ENCODE measurements around the gene MAML3.

Gene MAML3

DNA sequence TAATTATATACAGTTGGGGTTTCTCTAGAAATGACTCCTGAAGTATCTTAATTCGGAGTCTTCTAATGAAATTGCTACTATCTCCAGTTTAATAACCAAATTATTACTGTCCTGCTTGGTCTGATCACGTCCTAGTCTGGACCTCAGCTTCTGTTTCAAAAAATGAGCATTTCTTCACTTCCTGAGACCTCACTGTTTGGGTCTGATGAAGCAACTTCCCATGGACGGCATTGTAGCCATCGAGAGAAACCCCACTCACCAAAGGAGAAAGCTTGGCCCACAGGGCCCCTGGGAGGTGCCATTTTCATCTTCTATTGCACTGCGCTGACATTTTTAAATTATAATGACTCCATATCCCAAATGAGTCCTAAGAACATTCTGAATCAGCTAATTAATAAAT lies 310.3 kb downstream of the MAML3 start:
- no peak for DNase-seq (ENCODE audit: low read depth, low spot score)

DNA sequence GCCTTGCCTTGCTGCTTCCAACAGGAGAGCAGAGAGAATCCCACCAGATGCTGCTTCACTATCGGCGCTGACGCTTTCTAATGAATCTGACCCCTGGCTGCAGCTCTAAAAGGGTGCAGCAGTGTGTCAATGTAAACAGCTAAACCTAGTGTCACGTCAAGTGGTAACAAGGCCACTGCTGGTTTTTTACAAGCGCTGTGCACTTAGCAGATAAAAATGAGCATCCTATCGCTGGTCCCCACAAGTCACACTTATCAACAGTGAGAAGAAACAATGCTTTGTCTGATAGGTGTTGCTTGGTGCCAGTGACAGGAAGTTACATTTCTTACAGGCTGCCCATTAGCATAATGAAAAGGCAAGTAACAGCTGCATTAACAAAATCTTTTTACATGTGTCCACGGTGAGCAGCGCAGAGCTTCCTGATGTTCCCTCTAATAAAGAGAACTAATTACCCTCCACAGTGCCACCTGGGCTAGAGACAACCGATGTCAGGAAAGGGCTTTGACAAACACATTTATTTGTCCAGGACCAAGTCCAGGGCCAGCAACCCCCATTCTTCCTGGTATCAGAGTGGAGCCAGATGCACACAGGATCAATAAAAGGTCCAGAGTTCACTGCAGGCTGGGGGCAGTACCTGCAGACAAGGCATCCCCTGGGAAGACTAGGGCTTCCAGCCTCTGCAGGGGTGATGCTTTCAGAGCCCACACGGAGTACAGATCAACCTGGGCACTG lies 312.4 kb downstream of the MAML3 start:
- no peak for DNase-seq (ENCODE audit: low read depth, low spot score)

DNA sequence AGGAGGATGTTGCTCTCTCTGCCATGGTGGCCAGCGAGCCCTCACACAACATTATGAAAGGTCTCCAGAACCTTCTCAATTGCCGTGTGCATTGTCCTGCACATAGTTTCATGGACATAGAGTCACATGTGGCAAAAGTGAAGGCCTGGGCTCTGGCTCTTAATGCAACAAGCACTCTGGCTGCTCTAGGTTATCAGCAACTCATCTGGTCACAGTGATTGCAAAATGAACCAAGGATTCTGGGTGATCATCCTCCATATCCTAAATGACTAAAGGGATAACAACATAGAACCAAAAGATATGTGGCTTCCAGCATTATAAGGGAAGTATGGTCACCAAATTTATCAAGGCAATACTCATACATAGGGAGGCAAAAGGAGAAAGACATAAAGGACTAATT lies 313.2 kb downstream of the MAML3 start:
- no peak for DNase-seq (ENCODE audit: low read depth, low spot score)

DNA sequence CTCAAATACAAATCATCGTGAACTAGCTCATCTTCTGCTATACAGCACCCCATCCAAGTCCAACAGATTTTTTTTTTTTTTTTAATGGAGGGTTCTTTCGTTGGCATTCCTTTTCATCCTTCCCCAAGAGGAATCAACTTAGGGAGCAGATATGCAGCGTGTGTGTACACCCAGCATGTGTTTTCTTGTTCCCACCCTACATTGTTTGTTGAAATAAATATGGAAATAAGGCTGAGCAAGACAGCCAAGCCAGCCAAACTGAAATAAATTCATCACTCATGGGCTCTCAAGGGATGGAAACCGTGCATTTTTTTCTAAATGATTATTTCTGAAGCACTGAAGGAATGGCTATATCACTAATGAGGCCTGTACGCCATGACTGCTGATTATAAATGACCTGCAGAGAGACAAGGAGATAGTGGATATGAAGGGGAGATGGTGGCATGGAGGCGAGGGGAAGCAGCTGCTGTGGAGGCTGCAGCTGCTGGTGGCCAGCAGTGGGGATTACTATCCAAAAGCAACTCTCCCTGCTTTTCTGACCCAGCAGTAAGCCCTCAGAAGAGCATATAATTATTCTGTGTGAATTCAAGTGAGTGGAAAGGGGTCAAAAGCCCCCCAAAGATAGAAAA lies 314.5 kb downstream of the MAML3 start:
- DNase-seq (ENCODE audit: low read depth, low spot score) = no peak

DNA sequence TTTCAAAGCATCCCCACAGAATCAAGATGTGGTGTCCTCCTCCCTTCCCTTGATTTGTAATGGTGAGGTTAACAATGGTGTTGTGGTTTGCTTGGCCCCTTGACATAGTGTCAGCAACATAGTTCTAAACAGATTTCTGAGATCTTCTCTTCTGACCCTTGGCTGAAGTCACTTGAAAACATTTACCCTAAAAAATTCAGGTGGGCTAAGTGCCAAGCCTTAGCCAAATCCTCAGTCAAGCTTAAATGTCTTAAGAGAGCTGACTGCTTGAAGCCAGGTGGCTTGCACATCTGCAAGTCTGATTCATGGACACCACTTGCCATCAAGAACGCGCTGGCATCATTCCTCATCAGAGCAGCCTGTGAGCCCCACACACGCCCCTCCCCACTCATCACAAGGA lies 315.2 kb downstream of the MAML3 start:
- no peak for DNase-seq (ENCODE audit: low read depth, low spot score)

DNA sequence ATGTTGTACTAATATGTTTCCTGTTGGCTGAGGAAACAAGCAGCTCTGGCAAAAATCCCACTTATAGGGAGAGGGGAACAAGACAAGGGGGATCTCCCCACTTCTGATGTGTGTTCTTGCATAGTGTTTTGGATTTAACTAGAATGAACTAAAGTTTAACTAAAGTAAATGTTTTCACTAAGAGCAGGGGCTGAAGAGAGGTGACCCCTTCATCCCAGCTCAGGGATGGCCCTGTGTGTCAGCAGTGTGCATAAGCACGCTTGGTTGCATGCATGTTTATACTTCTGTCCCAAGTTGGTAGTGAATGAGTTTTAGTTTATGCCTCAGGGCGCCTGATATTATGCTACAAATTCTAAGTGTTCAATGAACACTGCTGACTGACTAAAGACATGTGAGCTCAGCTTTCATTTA lies 319.0 kb downstream of the MAML3 start:
- no peak for DNase-seq (ENCODE audit: low read depth, low spot score)

DNA sequence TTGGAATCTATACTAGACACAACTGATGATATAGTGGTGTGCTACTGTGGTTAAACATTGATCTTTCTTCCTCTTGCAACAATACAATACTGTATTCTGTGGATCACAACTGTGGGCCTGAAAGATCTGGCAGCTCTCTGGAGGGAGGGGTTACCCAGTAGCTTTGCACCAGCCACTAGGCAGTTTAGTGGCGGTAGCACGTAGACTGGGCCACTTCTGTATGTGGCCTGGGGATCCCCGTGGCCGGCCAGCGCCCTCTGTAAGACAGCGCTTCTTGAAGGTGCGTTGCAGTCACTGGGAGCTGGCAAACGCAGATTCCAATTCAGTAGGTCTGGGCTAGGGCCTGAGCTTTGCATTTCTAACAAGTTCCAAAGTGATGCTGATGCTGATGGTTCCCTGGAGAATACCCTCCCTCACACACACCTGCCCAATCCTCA lies 319.7 kb downstream of the MAML3 start:
- no peak for DNase-seq (ENCODE audit: low read depth, low spot score)

DNA sequence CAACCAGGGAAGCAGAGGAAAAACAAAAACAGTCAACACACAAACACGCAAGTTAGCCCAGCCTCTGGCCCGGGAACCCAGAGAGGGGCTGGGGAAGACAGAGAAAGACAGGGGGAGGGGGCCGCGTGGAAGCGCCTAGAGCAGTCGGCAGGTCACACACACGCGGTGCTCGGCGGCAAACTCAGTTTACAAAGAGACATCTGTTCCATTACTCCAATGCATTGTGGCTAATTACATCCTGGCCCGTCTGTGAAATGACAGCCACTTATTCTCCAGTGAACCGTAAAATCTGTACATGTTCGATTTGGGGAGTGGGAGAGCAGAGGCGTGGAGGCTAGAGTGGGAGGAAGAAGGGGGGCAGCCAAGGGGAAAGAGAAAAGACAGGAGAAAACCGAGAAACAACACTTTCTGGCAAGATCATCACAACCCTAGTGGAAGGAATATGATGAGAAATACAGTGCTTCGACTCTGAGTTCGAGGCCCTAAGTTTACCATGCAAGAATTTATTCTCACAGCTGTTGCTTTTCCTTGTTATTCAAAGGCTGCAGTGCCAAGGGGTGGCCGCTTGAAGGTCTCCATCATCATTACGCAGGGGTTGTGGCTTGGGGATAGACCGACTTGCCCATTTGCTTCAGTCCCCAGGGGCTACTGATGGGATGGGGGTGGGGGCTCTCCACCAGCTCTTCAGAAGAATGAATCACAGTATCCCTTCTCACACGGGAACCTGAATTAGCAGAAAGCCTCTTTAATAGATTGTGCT lies 320.7 kb downstream of the MAML3 start:
- peak; percentile 29 for DNase-seq (ENCODE audit: low read depth, low spot score)

DNA sequence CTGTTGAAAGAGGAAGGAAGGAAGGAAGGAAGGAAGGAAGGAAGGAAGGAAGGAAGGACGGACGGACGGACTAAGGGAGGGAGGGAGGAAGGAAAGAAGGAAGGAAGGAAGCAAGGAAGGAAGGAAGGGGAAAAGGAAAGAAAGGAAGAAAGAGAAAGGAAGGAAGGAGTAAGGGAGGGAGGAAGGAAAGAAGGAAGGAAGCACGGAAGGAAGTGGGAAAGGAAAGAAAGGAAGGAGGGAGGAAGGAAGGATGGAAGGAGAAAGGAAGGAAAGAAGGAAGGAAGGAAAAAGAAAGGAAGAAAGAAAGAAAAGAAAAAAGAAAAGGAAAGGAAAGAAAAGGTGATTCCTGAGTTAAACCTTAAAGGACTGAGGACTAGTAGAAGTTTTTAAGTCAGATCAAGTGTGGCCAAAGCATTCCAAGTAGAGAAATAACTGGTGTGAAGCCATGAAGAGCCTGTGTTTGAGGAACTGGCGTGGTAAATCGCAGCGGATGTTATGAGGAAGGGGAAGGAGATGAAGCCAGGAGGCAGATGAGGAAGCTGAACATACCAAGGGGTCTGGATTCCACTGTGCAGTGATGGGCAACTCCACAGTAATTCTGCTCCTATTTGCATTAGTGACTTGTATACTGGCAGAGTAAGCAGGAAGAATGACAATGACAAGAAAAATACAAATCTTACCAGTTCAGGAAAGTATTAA lies 324.9 kb downstream of the MAML3 start:
- DNase-seq (ENCODE audit: low read depth, low spot score) = no peak

DNA sequence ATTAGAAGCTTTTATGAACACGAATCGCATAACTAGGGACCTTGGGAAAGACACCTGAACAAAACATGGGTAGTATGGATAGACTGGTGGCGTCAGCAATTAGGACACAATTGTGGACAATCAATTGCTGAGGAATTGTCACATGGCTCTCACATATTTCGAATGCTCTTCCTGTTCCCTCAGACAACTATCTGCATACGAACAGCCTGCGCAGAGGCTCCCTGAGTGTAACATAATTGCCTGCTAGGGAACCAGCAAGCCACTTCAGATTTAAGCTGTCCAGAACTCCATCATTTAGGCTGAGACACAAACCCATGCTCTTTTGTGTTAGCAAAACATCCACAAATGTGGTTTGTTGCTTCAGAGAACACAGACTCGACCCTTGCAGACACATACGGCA lies 327.6 kb downstream of the MAML3 start:
- DNase-seq (ENCODE audit: low read depth, low spot score) = no peak

DNA sequence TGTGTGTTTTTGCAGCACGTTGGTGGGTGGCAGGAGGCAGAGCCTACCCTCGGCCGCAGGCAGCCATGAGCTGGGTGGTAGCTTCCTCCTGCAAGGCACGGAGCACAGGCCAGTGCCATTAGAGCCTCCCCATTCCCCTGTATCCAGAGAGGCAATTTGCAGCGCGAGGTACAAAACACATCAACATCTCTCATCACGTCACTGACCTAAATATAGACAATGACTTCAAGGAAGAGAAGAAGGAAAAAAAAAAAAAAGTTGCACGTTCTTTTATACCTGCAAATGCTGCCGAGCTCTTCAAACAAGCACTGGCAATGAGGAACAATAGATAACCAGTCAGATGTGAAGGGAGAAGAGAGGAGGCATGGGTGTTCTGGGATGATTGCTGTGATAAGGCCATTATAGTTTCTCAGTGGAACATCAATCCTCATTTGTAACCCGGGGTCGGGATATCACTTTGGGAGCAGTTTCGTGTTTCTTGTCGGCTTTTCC lies 328.4 kb downstream of the MAML3 start:
- DNase-seq (ENCODE audit: low read depth, low spot score) = no peak

DNA sequence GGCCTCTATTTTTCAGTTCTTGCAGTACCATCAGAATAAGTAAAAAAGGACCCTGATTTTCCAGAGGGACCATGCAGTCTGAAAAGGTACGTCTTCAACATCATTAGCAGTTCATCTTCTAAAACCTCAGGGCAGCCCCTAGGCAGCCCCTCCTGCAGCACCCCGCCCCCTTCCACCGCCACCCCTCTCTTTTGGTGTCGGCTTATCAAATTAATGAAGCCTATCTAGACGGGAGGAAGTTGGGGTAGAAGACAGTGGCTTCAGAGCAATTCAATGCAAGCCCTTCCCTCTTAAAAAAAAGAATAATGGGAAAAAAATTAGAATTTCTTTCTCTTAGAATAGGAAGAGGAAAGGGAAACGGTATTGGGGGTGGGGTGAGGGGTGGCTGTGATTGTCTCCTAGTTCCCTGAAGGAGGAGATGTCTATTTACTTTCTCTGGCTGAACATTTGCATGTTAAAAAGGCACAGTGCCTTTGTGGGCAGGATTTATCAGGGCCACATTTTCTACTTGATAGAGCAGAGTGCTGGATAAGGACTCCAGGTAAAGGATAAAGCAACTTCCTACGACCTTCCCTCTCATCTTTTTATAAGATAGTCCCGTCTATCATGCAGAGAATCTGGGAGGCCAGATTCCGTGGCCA lies 329.0 kb downstream of the MAML3 start:
- no peak for DNase-seq (ENCODE audit: low read depth, low spot score)

DNA sequence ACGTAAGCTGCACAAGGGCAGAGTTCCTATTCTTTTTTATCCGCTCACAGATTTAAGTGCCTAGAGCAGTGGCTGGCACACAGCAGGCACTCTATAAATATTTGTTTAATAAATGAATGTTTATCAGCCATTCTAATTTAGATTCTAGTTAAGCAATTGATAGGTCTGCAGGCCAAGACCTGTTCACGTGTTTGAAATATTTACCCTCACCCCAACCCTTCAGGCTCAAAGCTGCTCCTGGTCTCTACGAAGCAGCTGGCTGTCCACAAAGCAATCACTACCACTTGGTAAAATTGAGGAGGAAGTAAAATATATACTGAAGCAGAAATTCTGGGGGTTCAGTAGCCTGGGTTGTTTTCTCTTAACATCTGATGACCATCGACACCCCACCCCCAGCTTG lies 330.2 kb downstream of the MAML3 start:
- DNase-seq (ENCODE audit: low read depth, low spot score) = no peak

DNA sequence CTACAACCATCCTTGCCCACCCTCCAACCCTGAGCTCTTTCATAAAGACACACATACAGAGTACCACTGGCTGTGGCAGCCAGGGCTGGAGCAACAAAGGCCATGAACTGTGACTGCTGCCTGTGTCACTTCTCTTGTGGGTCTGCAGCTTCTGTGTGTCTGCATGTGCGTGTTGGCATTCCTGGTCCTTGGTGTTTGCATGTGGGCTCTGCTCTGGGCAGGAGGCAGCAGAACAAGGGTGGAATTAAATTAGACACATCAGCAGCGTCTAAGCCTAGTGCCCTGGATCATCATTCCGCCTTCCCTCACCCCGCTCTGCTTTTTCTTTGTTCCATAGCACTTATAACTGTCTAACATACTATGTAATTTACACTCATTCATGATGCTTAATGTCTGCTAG lies 330.6 kb downstream of the MAML3 start:
- DNase-seq (ENCODE audit: low read depth, low spot score) = no peak

DNA sequence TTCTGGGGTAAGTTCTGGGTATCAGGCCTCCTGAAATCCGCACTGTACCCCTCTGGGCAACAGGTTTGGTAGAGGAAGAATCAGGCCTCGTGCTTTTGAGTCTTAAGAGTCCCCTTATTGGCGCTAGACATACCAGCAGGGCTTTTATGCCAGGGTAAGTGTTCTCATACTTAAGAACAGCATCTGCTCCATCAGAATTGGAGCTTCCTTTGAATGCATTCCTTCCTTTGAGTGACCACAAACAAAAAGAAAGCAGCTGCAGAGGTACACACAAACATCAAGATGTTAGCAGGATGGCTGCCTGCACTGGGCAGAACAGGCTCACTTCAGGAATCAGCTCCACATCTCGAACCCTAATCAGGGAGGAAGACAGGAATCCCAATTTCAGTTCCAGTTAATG lies 331.6 kb downstream of the MAML3 start:
- no peak for DNase-seq (ENCODE audit: low read depth, low spot score)

DNA sequence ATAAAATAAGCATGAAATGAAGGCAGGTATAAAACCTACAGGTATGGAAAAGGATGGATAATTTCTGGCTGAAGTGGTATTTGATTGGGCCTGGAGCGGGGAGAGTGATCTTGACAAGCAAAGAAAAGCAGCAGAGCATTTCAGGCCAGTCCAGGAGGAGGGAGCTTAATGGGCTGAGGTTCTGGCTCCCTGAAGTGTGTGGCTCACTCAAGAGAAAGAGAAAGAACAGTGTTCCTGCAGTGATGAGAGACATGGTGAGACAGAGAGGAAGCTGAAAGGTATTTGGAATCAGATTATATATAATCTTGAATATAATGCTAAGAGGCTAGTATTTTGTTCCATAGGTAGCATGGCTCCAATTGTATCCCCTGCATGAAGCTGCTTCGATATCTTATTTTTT lies 334.9 kb downstream of the MAML3 start:
- no peak for DNase-seq (ENCODE audit: low read depth, low spot score)

DNA sequence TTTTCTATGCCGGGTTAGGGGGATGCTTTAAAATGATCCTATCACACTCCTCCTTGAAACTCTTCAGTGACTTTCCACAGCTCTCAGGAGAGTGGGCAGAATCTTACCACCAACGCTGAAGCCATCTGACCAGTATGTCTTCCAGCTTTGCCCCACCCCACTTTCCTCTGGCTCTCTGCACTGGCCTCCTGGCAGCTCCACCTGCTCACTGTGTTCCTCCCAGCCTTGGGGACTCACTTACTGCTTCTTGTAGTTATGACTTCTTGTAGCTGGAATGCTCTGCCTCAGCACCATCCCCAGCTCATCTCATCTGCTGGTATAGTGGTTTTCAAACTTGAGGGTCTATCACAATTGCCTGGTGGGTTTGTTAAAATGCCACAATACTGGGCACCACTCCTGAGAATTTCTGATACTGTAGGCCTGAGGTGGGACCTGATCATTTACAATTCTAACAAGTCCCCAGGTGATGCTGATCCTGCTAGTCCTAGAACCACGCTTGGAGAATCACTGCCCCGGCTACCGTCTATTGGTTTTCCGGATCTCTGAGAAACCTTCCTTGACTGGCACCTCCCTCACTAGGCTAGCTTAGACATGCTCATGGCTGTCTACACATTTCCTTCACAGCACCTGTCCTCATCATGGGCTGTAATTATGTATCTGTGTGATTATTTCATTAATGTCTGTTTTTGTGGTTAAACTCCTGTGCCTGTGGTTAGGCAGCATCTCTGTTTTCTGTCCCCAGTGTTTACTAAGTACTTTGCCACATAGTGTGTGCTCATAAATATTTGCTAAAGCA lies 336.1 kb downstream of the MAML3 start:
- no peak for DNase-seq (ENCODE audit: low read depth, low spot score)

DNA sequence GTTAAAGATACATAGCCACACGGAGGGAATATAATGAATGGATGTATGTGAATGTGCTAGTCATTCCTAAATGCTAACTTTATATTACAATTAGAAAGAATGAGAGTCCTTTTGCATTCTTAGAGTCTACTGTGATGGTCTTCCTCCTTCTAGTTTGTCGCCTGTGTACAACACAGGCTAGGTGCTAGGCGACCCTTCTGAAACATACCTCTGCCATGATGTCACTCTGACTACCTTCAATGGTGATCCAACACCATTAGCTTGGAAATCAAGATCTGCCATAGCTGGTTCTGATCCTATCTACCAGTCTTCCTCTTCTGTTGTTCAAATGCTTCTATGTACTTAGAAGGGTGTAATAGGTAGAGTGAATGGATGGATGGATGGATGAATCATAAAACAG lies 337.1 kb downstream of the MAML3 start:
- no peak for DNase-seq (ENCODE audit: low read depth, low spot score)

DNA sequence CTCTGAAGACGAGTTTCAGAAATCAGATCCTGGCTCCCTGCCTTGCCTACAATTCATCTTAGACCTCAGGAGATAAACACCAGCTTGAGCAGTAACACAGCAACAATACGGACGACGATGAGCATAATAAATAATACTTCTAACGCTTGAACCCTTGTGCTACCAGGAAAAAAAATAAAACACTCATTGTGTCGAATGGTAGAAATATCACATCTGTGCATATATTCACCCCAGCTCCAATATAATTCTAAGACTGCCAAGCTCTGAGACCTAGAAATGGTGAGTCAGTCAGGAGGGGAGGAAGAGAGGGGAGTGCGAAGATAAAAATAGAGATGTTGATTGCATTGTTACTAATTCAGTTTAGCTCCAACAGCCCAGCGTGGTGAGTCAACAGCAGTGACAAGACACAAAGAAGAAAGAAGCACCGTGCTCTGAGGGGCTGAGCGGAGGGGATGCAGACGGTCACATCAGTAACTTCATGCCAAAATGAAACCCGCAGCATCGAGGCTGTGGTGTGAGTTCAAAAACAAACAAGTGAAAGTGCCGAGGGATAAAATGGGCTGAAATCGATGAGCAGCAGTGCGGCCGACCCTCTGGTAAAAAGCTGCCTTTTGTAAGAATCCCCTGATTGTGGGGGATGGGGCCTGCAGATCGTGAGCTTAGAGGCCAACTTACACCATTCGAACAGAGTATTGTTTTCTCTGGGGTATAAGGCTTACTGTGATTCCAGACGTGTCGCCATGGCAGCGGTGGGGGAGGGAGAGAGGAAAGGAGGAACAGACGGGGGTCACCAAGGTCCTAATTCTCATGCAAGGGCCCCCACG lies 338.0 kb downstream of the MAML3 start:
- peak; percentile 74 for DNase-seq (ENCODE audit: low read depth, low spot score)
